H9 (cell line): ENCODE results near the gene MED27. TPM values are rescaled to one million over a fixed set of nuclear protein-coding genes. Genes with fewer than 3 reads are reported as not detected.

Experiments
- DNase-seq: peaks from one replicate; pipeline ENCODE4 v3.0.0-alpha.2; 2017
- H2AFZ ChIP-seq: one replicate; pipeline ENCODE4 v1.6.1; 2013; ENCODE audit warnings: mild to moderate bottlenecking, low read length, control low read depth, moderate library complexity
- H2AK5ac ChIP-seq: 2 replicates; pipeline ENCODE4 v1.6.1; 2013; ENCODE audit warnings: low read length, control low read depth, mixed read lengths; ENCODE audit not compliant: insufficient read length
- H2BK120ac ChIP-seq: one replicate; pipeline ENCODE4 v1.6.1; 2013; ENCODE audit warnings: low read depth, mild to moderate bottlenecking, low read length, control low read depth, inconsistent platforms; ENCODE audit not compliant: poor library complexity, severe bottlenecking
- H2BK12ac ChIP-seq: 2 replicates; pipeline ENCODE4 v1.6.1; 2013; ENCODE audit warnings: low read length, control low read depth, mixed read lengths, low read depth; ENCODE audit not compliant: insufficient read length
- H2BK15ac ChIP-seq: 2 replicates; pipeline ENCODE4 v1.6.1; 2013; ENCODE audit warnings: low read depth, low read length, control low read depth
- H2BK20ac ChIP-seq: one replicate; pipeline ENCODE4 v1.6.1; 2013; ENCODE audit warnings: low read depth, mild to moderate bottlenecking, low read length, control low read depth, inconsistent platforms; ENCODE audit not compliant: poor library complexity, severe bottlenecking
- H2BK5ac ChIP-seq: 2 replicates; pipeline ENCODE4 v1.6.1; 2013; ENCODE audit warnings: low read length, control low read depth, mixed read lengths; ENCODE audit not compliant: insufficient read length
- H3K14ac ChIP-seq: 2 replicates; pipeline ENCODE4 v1.6.1; 2013; ENCODE audit warnings: low read length, control low read depth; ENCODE audit not compliant: insufficient read depth
- H3K18ac ChIP-seq: 2 replicates; pipeline ENCODE4 v1.6.1; 2013; ENCODE audit warnings: low read depth, mild to moderate bottlenecking, mixed read lengths, low read length, control low read depth; ENCODE audit not compliant: insufficient read length
- H3K23ac ChIP-seq: 2 replicates; pipeline ENCODE4 v1.6.1; 2013; ENCODE audit warnings: low read length, control low read depth, mixed read lengths, low read depth; ENCODE audit not compliant: insufficient read length
- H3K23me2 ChIP-seq: 2 replicates; pipeline ENCODE4 v1.6.1; 2013; ENCODE audit warnings: low read depth, mild to moderate bottlenecking, mixed read lengths, low read length, control low read depth; ENCODE audit not compliant: insufficient read length, poor library complexity, severe bottlenecking
- H3K27ac ChIP-seq: 2 replicates; pipeline ENCODE4 v1.5.1; 2013; ENCODE audit warnings: low read length, control low read depth, mixed read lengths, low read depth; ENCODE audit not compliant: insufficient read length
- H3K27me3 ChIP-seq: 2 replicates; pipeline ENCODE4 v1.6.1; 2013; ENCODE audit warnings: low read length, control low read depth, inconsistent platforms; ENCODE audit not compliant: insufficient read depth
- H3K4ac ChIP-seq: 2 replicates; pipeline ENCODE4 v1.6.1; 2013; ENCODE audit warnings: low read depth, mild to moderate bottlenecking, control low read depth, inconsistent platforms, low read length, moderate library complexity
- H3K4me1 ChIP-seq: 2 replicates; pipeline ENCODE4 v1.6.1; 2013; ENCODE audit warnings: low read length, control low read depth, inconsistent platforms; ENCODE audit not compliant: insufficient read depth
- H3K4me2 ChIP-seq: 2 replicates; pipeline ENCODE4 v1.6.1; 2013; ENCODE audit warnings: low read length, control low read depth, mixed read lengths; ENCODE audit not compliant: insufficient read length, insufficient read depth
- H3K56ac ChIP-seq: 2 replicates; pipeline ENCODE4 v1.6.1; 2013; ENCODE audit warnings: low read depth, mild to moderate bottlenecking, mixed read lengths, low read length, control low read depth; ENCODE audit not compliant: insufficient read length
- H3K79me1 ChIP-seq: 2 replicates; pipeline ENCODE4 v1.6.1; 2013; ENCODE audit warnings: low read depth, mild to moderate bottlenecking, moderate library complexity, low read length, control low read depth, inconsistent platforms; ENCODE audit not compliant: insufficient read depth, poor library complexity, severe bottlenecking
- H3K79me2 ChIP-seq: 2 replicates; pipeline ENCODE4 v1.6.1; 2013; ENCODE audit warnings: low read length, control low read depth, inconsistent platforms; ENCODE audit not compliant: insufficient read depth
- H3K9ac ChIP-seq: 2 replicates; pipeline ENCODE4 v1.6.1; 2013; ENCODE audit warnings: low read length, control low read depth, mixed read lengths; ENCODE audit not compliant: insufficient read length; ENCODE audit errors: extremely low read depth
- H3K9me3 ChIP-seq: one replicate; pipeline ENCODE4 v1.6.1; 2013; ENCODE audit warnings: low read depth, low read length, inconsistent platforms; ENCODE audit not compliant: control insufficient read depth
- H3T11ph ChIP-seq: one replicate; pipeline ENCODE4 v1.6.1; 2013; ENCODE audit warnings: mild to moderate bottlenecking, low read length, control low read depth, inconsistent platforms
- H4K20me1 ChIP-seq: one replicate; pipeline ENCODE4 v1.6.1; 2013; ENCODE audit not compliant: control insufficient read depth, insufficient read length, insufficient read depth
- H4K5ac ChIP-seq: 2 replicates; pipeline ENCODE4 v1.6.1; 2013; ENCODE audit warnings: low read depth, mild to moderate bottlenecking, mixed read lengths, low read length, control low read depth; ENCODE audit not compliant: insufficient read length
- H4K8ac ChIP-seq: replicated peaks from 2 replicates; pipeline ENCODE4 v1.6.1; 2013; ENCODE audit warnings: low read length, control low read depth, mixed read lengths, low read depth; ENCODE audit not compliant: insufficient read length
- H4K91ac ChIP-seq: 2 replicates; pipeline ENCODE4 v1.6.1; 2013; ENCODE audit warnings: low read depth, mild to moderate bottlenecking, moderate library complexity, mixed read lengths, low read length, control low read depth; ENCODE audit not compliant: insufficient read length
- H3K27ac Mint-ChIP-seq, 3 experiments: 2 replicates in 2 of 3; 3 replicates in 1 of 3; pipeline ENCODE4 v1.8.0; 2020 to 2021; ENCODE audit warnings: mixed read lengths in 3 of 3, mild to moderate bottlenecking in 1 of 3, moderate library complexity in 1 of 3
- H3K27me3 Mint-ChIP-seq: 2 replicates; pipeline ENCODE4 v1.8.0; 2021; ENCODE audit warnings: low read depth, mild to moderate bottlenecking, moderate library complexity, mixed read lengths
- H3K36me3 Mint-ChIP-seq, 3 experiments: 2 replicates in 2 of 3; 3 replicates in 1 of 3; pipeline ENCODE4 v1.8.0; 2020 to 2021; ENCODE audit warnings: low read depth in 3 of 3, mixed read lengths in 3 of 3; ENCODE audit not compliant: insufficient read depth in 1 of 3
- H3K4me1 Mint-ChIP-seq, 2 experiments: 2 replicates each; pipeline ENCODE4 v1.8.0; 2020; ENCODE audit warnings: mixed read lengths in 2 of 2
- H3K4me3 Mint-ChIP-seq, 2 experiments: 2 replicates in 1 of 2; 3 replicates in 1 of 2; pipeline ENCODE4 v1.8.0; 2020 to 2021; ENCODE audit warnings: mild to moderate bottlenecking in 2 of 2, mixed read lengths in 2 of 2, moderate library complexity in 1 of 2
- H3K9me3 Mint-ChIP-seq, 2 experiments: 2 replicates in 1 of 2; 3 replicates in 1 of 2; pipeline ENCODE4 v1.8.0; 2020; ENCODE audit warnings: mild to moderate bottlenecking in 2 of 2, mixed read lengths in 2 of 2, moderate library complexity in 1 of 2
- CTCF ChIP-seq: fragments of 200-600 bp; sonication (generic); conservative IDR thresholded peaks from 3 replicates; pipeline ENCODE4 v1.8.0; 2021; ENCODE audit warnings: antibody characterized with exemption, mild to moderate bottlenecking
- WGBS: extraction: QIAGEN DNeasy Blood & Tissue Kit; methylation state at CpG from one replicate; pipeline ENCODE4 v1.1.7; 2013; ENCODE audit warnings: missing lambda C conversion rate, low lambda C conversion rate, mixed read lengths; ENCODE audit not compliant: insufficient read length; ENCODE audit errors: extremely low coverage; 5-methylcytosine and 5-hydroxymethylcytosine counted together
- total RNA-seq: library from RNA; stranded (reverse); gene quantifications from 2 replicates; pipeline ENCODE4 v1.2.1, GENCODE V29; 2021

The MED27 gene
- total RNA-seq, 1 experiment from 2014 or later: 33.5 TPM

- H3K9ac ChIP-seq: no peak overlapping the region
- peaks cover 18 to 39% of the 10 kb centered on the region in 2 experiments for H3K4me1 Mint-ChIP-seq
- no peak overlapping the region; the same call in 1 of the 2 replicates for H3K14ac ChIP-seq
- no peaks in the 10 kb centered on the region for H3K27me3 ChIP-seq
- no peak overlapping the region for H3K56ac ChIP-seq
- H2BK12ac ChIP-seq: no peak overlapping the region
- no peak overlapping the region for H3K23ac ChIP-seq
- no peak overlapping the region for H2BK120ac ChIP-seq
- H2AK5ac ChIP-seq: no peak overlapping the region
- no peaks in the 10 kb centered on the region for H3K9me3 Mint-ChIP-seq
- H2BK15ac ChIP-seq: no peak overlapping the region
- no peaks in the 10 kb centered on the region for H3K36me3 Mint-ChIP-seq
- H4K5ac ChIP-seq: no peak overlapping the region
- no peak overlapping the region for H2BK20ac ChIP-seq
- no peak overlapping the region for H3K4me3 Mint-ChIP-seq
- no peak overlapping the region for H3K27ac ChIP-seq
- H2BK5ac ChIP-seq: no peak overlapping the region
- no peak overlapping the region for H4K8ac ChIP-seq
- no peaks in the 10 kb centered on the region for H4K20me1 ChIP-seq
- no peak overlapping the region for H3K4me2 ChIP-seq
- no peak overlapping the region for H3K18ac ChIP-seq
- H3K27me3 Mint-ChIP-seq: peaks cover 5% of the 10 kb centered on the region
- no peak overlapping the region for H4K91ac ChIP-seq
- no peaks in the 10 kb centered on the region for H3K79me2 ChIP-seq
- H2AFZ ChIP-seq: no peak overlapping the region
- WGBS: no CpG with 5 or more reads among the region's 6 CpGs
- H3K4ac ChIP-seq: no peak overlapping the region
- H3K23me2 ChIP-seq: no peaks in the 10 kb centered on the region
- H3K79me1 ChIP-seq: no peaks in the 10 kb centered on the region
- H3K9me3 ChIP-seq: no peaks in the 10 kb centered on the region
- H3K4me1 ChIP-seq: peaks cover 3% of the 10 kb centered on the region; the same call in 1 of the 2 replicates
- H3T11ph ChIP-seq: no peak overlapping the region
- TF ChIP-seq CTCF: no peak
- no peak for DNase-seq
- no peak overlapping the region for H3K27ac Mint-ChIP-seq
Observed at GRCh38 chr9:131814707-131815106, 265.0 kb downstream of the MED27 start.
